GM18499 (cell line): ENCODE measurements around the gene FRYL.
A peak's percentile ranks its signal among the peaks of the same experiment; 100 is the strongest.

ENCODE experiments used
- ATAC-seq: cut with Tn5 transposase; IDR thresholded peaks from one replicate; pipeline ENCODE4 v1.9.1; 2021; ENCODE audit warnings: moderate number of reproducible peaks; ENCODE audit not compliant: insufficient read depth, unreplicated experiment

Gene FRYL

DNA sequence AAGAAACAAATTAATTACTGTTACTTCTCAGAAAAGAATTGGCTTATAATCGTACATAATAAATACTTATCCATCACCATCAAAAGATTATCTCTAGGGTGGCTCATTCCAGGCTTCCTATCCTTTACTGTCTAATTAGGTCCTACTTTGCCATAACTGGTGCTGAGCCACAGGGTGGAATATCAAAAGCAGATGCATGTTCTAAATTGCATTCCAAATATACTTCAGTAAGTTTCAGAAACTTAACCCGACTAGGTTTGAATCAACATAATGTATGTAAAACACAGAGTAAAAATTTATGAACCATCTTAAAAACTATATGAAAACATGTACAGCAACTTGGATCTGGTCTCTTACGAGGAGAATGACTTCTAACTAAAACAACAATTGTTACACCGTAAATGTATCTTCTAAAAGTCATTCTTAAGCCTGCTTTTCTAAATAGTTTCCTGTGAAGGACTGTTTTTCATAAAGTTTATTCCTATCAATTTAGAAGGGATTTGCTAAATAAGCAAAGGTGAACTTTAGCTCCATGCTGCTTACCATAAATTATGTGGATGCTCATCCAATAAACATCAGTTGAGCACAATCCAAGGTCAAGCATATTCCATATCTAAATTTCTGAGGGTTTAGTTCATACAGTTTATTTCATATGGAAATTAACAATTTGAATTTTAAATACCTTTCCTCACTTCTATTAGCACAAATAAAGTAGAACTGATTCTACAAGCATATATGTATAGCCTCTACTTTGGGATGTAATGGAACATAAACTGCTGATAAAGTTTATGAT lies 276.6 kb downstream of the FRYL start:
- no peak for ATAC-seq

DNA sequence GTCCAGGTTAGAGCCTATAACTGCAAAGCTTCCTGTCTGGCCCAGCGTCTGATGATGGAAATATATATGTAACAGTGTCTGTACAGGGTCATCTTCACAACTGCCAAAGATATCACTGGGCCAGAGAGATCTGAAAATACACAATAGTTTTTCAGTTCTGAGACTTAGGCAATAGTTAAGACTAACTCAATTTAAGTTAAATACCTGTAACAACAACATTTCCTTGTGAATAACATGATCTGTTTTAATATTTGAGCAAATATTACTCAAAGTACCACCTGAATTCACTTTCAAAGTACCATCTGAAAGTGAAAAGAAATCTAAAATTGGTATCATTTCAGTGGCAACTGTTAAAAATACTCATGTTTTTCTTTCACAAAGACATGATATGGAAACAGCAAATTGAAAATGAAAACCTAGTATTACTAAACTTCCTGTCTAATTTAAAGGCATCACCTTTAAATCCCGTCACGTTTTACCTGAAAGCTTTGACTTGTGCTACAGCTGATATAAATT lies 280.5 kb downstream of the FRYL start:
- peak; percentile 80 for ATAC-seq

DNA sequence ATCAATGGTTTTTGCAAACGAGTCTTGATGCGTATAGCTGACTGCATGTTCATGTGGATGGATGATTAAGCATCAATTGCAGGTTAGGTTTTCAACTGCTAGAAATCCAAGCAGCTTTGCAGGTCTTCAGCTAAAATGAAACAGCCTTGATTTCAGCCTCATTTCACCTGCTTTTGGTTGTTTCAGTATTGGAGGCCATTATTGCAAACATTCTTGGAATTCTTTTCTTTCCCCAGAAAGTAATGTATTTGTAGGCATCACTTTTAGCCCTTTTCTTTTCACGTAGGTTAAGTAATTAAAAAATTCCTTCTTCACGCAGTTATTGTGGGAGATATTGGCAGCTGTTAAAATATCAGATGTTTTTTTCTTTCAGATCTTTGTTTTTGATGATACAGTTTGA lies 281.2 kb downstream of the FRYL start:
- ATAC-seq = no peak

DNA sequence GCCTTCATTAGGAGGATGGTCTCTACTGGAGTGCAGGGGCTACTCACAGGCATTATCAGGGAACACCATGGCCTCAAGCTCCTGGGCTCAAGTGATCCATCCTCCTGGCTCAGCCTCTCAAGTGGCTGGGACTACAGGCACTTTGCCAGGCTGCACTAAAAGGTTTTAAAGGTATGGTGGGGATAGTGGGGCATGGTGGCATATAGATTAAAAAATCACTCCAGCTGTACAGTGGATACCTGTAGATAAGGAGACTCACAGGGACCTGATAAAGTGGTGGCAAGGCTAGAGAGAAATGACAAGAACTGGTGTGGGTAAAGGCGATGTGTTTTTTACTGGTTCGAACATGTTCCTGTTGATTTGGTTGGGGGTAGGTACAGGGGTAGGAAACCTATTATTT lies 284.1 kb downstream of the FRYL start:
- no peak for ATAC-seq

DNA sequence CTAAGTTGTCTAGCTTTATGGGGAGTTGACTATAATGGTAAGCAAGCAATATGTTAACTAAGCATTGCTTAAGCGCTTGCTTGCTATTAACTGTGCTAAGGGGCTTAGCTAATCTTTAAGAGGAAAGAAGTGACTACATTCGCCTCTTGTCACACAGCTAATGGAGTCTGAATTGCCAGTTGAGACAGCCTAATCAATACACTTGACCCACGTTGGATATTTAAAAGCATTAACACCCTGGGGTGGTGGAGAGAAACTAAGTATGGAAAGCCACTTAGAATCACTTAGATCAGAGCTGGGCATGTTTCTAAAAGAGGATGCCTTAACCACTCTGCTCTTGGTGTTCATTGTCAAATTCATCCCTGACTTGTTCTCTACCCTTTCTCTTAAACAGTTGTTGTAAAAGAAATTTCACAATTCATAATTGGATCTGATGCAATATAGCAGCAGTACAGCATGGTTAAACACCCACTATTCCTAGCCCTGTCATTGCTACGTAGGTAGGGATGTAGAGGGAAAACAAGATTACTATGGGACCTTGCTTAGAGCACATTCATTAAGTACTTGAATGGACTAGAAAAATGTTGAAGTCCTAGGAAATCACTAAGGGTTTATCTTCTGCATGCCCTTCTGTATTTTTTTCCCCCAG lies 286.5 kb downstream of the FRYL start:
- no peak for ATAC-seq

DNA sequence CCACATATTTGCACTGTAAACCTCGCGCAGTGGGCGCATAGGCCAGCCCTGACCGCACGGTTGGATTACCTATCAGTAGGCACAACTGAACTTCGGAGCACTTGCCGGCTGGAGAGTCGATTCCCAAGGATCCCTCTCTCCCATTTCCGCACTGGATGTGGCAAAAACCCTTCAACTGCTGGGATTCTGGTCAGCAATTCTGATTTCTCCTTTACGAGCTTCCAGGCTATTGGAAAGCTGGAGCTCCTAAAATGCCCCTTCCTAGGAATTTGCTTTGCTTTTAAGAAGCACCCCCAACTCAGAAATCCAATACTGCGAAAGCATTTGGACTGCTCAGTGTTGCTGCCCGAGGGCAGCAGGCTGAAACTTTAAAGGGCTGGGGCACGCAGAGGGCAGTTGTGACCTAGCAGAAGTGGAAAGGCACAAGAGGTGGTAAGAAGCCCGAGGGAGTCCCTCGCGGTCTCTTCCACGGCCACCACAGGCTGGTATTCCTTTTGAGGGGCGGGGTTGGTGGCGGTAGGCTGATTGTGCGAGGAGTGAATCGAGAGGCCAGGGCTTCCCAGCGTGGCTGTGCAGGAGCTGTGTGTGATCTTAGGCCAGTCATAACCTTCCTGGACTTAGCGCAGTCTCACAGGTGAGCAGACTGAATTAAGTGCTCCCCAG lies 288.4 kb downstream of the FRYL start:
- ATAC-seq = no peak

DNA sequence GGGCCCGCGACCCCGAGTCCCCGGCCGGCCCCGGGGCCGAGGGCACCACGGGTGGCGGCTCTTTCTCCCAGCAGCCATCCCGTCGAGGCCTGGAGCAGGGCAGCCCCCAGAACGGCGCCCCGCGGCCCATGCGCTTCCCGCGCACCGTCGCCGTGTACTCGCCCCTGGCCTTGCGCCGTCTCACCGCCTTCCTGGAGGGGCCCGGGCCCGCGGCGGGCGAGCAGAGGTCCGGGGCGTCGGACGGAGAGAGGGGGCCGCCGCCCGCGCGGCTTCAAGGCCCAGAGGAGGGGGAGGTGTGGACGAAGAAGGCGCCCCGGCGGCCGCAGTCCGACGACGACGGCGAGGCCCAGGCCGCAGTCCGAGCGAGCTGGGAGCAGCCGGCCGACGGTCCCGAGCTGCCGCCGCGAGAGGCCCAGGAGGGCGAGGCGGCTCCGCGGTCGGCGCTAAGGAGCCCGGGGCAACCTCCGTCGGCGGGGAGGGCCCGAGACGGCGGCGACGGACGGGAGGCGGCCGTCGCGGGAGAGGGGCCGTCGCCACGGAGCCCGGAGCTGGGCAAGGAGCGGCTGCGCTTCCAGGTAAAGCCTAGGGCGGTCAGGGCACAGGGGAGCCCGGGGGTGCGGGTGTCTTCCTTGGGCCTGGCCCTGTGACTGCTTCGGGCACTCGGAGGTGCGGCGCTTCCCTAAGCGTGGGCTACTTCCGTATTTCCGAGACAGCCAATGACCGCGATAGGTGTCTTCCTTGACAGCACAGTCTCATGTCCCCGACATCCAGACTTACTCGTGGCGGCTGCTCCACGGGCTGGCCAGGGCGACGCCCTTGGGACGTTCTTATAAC lies 289.2 kb downstream of the FRYL start:
- no peak for ATAC-seq

DNA sequence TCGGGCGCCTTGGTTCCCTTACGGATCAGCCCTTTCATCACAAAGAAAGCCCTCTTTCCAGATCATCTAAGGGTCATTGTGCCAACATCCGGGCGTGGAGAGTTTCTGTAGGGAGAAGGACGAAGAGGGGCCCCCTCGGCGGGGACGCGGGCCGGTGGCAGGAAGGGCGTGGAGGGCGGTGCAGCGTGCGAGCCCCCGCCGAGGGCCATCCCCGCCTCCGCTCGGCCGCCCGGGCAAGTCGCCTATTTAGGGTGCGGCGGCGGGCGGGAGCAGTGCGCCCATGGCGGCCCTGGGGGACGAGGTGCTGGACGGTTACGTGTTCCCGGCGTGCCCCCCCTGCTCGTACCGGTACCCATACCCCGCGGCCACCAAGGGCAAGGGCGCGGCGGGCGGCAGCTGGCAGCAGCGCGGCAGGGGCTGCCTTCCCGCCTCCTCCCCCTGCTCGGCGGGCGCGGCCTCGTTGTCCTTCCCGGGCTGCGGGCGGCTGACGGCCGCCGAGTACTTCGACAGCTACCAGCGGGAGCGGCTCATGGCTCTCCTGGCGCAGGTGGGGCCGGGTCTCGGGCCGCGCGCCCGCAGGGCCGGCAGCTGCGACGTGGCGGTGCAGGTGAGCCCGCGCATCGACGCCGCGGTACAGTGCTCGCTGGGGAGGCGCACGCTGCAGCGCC lies 289.9 kb downstream of the FRYL start, which contains the start of gene ZAR1:
ZAR1 (plus strand) TSS at position 241 of the 668 bp plus-strand sequence; CDS start at position 281, 40 bp downstream.
- no peak for ATAC-seq

DNA sequence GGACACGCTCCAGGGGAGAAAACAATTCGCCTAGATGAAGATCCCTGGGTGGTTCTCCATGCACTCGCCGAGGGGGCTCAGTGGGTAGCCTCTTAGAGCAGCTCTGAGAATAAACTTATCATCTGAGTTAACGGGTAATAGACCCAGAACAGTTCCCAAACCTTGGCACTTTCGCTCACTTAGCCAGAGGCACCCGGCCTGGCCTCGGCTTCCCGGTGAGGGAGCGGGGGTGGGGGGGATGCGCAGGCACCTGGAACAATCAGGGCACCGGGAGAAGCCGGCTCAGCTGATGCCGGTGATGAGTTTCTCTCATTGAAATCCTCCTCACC lies 290.4 kb downstream of the FRYL start:
- no peak for ATAC-seq

DNA sequence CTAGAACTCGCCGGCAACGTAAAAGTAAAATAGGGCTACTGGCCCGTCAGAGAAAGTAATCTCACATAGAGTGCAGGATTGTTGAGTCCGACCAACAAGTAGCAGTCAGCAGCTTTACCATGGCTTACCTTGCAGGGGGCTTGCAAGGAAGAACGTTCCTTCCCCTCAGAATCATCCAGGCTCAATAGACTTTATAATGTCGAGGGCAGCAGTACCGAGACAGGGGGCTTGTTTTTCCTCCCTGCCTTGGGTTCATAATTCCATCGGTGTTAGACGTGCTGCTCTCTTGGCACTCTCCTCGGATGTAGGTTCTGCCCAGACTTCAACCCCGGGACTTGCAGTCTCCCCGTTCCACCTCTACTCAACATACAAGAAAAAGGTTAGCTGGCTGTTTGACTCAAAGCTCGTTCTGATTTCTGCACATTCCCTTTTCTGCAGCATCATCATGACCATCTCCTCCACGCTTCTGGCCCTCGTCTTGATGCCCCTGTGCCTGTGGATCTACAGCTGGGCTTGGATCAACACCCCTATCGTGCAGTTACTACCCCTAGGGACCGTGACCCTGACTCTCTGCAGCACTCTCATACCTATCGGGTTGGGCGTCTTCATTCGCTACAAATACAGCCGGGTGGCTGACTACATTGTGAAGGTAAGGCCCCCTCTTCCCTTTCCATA lies 295.4 kb downstream of the FRYL start:
- no peak for ATAC-seq

DNA sequence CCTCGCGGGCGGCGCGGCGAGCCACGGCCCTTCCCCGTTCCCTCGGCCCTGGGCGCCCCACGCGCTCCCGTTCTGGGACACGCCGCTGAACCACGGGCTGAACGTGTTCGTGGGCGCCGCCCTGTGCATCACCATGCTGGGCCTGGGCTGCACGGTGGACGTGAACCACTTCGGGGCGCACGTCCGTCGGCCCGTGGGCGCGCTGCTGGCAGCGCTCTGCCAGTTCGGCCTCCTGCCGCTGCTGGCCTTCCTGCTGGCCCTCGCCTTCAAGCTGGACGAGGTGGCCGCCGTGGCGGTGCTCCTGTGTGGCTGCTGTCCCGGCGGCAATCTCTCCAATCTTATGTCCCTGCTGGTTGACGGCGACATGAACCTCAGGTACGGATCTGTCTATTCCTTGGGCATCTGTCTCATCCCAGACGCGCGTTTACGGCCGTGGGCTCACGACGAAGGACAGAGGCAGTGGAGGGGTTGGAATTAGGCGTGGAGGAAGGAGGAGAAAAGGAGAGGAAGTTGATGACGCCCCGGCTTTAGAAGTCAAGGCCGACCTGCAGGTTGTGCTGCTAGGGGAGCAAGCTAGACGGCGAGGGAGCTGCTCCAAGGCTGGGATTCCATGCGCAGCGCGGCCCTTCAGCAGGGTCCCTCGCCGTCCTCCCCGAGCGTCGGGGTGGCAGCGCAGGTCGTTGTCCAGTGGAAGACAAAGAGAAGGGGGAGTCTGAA lies 296.1 kb downstream of the FRYL start:
- ATAC-seq = no peak

DNA sequence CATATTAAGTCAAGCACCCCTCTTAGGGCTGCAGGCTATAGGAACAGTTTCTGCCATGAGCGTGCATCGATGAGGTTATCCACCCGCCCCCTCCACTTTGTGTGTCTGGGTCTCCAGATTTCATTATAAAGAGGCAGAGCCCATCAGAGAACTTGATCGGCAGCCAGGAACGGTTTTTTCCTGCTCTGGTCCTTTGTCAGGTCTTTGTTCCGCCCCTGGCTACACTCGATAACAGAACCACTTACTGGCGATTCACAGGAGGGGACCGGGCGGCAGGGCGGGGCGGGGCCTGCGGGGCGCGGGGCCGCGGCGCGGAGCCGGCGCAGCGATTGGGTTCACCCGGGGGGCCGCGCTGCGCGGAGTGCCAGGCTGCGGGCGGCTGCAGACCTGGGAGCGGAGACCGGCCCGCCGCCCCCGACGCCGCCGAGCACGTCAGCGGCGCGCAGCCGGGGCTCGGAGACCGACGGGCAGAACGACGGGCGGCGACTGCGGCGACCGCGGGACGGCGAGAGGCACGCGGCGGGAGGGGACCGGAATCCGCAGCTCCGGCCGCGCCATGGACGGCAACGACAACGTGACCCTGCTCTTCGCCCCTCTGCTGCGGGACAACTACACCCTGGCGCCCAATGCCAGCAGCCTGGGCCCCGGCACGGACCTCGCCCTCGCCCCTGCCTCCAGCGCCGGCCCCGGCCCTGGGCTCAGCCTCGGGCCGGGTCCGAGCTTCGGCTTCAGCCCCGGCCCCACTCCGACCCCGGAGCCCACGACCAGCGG lies 296.9 kb downstream of the FRYL start, which contains the start of gene SLC10A4:
SLC10A4 (plus strand) TSS at position 338 of the 771 bp plus-strand sequence; CDS start at position 557, 219 bp downstream.
- ATAC-seq = no peak

DNA sequence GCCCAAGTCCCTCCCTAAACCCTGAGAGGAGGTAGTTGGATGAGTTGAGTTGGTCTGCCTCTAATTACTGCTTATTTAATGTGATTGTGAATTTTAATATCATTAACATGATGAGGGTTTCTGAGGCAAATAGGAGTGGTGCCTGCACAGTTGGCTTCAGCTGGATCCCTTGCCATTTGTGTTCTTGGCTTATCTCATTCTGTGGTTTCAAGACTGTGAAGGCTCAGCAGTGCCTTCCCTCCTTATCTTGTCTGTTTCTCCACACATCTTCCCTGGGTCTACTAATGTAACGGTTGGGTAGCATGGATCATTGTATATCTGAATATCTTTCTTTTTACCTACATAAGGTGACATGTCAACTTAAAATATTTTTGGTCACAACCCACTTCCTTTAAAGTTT lies 298.5 kb downstream of the FRYL start:
- ATAC-seq = no peak

DNA sequence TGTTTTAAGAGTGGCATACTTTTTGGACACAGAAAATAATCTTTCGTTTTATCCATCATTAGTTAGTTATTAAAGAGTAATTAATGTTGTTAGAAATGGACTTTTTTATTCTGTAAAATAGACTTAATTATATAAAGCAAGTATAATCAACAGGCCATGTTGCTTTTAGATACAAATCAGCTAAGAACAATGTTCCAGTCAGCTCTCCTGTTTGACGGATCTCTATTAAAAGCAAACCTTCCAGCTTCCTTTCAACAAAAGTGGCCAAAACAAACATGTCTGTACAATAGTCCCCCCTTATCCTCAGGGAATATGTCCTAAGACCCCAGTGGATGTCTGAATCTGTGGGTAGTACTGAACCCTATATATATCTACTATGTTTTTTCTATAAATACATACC lies 301.8 kb downstream of the FRYL start:
- no peak for ATAC-seq

DNA sequence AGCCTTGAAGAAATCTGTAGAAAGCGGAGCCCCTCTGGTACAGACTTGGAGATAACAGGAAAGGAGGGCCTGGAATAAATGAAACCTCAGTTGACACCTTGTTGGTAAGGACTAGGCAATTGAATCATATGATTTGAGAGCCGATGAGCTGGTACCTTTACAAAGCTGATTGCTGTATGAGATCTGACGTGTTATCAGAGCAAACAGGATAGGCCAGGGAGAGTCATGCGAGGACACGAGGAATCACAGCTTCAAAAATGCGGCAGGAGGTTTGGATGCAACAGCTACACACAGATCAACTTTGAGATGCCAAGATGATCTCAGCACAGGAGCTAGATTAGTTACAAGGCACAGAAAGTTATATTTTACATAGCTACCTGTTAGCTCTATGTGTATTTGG lies 304.3 kb downstream of the FRYL start:
- no peak for ATAC-seq

DNA sequence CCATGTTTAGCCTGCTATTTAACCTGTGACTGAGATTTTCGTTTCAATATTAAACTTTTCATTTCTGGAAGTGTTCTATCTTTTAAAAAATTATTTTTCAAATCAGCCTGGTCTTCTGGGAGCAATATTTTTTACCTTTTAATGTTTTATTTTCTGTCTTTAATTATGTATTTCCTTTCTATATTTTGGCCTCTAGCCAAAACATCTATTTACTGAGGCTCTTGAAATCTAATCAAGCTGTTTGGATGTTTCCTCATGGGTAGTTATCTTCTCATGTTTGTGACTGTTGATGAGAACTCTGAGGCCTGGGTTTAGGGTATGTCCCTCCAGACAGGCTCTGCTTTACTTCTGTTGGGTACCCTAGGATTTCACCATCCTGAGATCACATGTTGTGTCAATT lies 307.3 kb downstream of the FRYL start:
- no peak for ATAC-seq

DNA sequence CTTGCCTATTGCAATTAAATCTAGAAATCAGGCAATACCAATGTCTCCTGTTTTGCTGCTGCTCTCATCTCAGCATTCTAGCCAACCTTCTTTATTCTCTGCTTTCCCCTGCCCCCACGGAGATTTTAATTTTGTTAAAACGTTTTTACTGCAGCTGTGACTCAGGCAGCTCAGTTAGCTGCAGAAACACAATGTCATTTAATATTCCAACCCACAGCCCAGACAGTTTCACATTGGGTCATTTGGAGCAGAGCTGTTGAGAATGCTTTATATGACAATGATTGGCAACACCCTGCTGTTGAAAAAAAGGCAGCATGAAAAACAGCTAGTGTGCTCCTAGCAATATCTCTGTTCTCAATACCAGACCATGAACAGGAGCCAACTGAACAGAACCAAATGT lies 309.5 kb downstream of the FRYL start:
- no peak for ATAC-seq

DNA sequence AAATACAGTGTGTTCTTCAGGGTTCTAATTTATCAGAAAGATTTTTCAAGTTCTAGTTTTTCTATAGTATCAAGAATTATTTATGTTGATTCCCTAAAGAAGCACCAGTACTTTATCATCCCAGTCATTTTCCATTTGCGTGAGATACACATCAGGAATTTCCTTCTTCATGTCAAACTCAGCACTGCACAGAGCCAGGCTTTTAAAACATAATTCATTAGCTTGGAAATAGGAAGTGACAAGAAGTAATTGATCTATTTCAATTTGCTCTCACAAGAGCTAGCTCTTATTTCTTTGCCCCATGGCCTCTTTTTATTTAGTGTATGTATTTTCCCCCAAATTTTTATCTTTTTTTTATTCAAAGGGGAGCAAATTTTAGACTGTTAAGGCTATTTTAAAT lies 309.9 kb downstream of the FRYL start:
- ATAC-seq = no peak
